GM19351 (cell line): Measurements from ENCODE around the gene CBX2.

ENCODE experiments used
- ATAC-seq: cut with Tn5 transposase; IDR thresholded peaks from one replicate; pipeline ENCODE4 v1.9.1; 2021; ENCODE audit warnings: mild to moderate bottlenecking, moderate library complexity; ENCODE audit not compliant: unreplicated experiment

CBX2 gene

DNA sequence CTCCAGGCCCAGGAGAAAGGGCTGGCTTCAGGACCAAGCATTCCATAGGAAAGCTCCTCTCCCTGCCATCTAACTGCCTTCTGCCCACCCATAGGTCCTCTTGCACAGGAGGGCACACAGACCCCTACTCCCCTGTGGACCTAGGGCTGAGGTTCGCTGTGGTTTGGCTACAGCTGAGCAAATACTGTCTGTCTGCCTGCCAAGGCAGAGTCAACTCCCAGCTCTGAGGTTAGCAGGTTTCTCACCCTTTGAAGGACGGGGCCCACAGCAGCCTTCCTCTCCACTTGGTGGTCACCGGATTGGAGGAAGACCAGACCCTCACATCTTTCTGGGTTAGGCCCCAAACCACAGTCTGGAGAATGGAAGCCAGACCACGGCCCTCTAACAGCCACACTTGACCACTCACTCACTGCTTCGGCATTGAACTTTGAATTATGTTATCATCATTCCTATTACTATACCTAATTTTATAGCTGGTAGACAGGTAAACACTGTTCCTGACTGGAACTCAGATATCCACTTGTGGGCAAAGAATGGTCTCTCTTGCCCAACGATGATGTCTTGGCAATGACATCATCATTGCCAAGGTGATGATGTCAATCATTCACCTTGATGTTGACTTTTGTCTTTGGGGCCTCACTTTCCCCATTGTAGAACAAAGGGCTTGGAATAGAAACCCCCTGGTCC lies 47.1 kb downstream of the CBX2 start:
- no peak for ATAC-seq

DNA sequence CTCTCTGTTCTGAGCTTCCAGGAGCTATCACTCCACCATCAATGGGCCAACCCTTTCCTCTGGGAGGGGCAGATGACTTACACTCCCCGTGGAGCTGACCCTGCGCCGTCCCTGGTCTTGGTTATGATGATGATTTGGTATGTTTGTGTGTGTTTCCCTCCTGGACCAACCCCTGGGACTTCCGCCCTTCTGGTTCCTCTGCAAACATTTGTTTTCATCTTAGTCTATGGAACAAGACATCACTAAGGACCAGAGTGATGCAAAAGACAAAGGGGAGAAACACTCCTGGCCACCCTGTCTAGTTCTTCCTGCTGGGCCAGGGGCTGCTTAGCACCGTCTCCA lies 47.6 kb downstream of the CBX2 start:
- ATAC-seq: no peak

DNA sequence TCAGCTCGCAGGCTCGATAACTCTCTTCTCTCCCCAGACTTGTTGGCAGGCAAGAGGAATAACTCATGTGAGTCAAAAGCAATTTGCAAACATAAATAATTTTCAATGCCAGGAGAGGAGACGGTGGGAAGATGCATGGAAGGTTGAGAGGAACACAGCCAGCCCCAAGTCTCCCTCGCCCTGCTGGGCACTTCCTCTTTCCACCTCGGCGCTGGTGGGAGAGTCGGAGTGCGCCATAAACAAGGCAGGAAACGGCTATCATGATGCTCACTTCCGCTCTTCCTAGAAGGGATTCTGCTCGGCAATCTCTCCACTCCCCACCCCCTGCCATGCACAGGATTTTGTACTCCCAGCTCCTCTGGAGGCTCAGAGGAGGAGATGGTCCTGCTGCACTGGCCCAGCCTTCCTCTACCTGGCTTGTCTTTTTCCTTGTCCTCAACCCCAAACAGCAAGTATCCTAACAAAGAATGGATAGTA lies 48.3 kb downstream of the CBX2 start:
- ATAC-seq: no peak

DNA sequence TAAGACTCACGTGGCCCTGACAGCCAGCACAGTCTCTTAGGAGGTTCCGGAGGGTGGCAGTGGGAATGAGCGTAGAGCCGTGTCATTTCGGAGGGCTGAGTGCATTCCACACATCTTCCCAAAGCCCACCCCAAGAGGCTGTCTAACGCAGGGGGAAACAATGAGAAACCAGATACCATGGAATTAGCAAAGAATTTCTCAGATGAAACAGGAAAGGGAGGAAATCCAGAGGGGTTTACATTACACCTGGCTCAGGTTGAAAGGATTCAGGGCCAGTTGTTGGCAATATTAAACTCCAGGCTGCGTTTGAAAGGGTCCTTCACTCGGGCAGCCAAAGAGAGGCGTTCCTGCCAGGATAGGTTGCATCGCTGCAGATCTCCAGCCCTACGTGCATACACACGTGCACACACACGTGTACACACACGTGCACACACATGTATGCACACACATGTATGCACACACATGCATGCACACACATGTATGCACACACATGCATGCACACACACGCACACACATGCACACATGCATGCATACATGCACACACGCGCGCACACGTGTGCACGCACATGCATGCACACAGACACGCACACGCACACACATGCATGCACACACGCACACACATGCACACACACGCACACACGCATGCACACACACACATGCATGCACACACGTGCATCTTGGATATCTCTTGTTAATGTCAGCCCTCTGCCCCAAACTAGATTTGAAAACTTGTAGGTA lies 49.1 kb downstream of the CBX2 start:
- ATAC-seq: no peak

DNA sequence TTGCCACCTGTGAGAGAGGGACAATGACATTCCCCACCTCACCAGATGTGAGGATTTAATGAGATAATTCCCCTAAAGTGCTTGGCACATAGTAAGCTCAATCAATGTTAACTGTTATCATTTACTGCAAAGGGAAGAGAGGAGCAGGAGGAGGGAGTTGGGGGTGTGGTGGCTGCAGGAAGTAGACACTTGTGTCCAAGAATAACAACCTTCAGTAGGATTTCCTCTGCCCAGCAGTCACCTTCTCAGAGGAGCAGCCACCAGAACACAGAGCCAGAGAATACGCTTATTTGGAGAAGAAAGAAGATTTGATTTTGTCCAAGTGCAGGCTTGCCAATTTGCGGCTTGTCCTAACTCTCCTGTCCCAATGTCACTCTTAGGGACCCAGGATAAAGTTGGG lies 51.1 kb downstream of the CBX2 start:
- ATAC-seq: no peak

DNA sequence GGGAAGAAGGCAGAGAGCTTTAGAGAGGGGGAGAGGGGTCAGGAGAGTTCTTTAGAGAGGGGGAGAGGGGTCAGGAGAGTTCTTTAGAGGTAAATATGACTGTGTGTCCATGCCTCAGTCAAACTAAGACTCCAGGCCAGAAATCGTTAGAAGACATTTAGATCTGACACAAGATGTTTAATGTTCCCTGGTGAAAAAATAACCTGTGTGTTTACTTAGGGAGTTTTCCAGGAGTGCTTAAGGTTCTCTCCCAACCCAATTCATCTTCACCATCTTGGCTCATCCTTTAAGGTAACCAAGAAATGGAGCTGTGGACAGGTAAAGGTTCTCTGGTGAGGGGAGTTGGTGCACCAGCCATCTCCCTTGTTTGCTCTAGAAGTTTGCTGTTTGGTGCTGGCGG lies 51.5 kb downstream of the CBX2 start:
- ATAC-seq: no peak

DNA sequence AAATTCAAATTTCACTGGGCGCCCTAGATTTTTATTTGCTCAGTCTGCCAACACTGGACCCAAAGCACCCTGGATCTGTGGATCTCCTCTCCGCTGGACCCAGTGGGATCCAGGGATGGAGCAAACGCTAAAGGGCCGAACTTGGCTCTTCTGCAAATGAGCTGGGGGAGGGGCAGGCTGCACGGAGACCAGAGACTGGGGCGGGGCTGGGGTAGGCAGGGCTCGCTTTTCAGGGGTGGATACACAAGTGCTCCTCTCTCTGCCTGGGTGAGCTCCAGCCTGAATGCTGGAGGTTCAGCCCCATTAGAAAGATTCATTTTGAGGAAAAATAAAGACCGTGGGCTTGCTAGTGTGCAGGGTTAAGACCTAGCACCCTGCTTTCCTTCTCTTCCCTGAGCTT lies 52.4 kb downstream of the CBX2 start:
- no peak for ATAC-seq

DNA sequence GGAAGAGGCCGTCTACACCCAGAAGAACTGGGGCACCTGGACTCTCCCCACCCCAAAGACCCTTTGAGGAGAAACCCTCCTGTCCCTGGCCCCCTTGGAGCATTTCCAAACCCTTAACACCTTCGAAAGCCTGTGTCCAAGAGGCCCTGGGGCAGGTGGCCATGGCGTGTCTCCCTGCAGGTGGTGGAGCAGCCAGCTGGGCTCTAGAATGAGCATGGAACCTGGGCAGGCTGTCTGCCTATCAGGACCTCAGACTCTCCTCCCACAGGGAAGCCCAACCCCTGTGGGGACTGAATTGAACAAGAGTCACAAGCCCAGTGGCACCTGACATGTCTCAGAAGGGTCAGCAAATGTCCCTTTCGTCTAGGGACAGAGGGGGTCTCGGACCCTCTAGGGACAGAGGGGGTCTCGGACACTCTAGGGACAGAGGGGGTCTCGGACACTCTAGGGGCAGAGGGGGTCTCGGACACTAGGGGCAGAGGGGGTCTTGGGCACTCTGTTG lies 52.9 kb downstream of the CBX2 start:
- ATAC-seq: no peak

DNA sequence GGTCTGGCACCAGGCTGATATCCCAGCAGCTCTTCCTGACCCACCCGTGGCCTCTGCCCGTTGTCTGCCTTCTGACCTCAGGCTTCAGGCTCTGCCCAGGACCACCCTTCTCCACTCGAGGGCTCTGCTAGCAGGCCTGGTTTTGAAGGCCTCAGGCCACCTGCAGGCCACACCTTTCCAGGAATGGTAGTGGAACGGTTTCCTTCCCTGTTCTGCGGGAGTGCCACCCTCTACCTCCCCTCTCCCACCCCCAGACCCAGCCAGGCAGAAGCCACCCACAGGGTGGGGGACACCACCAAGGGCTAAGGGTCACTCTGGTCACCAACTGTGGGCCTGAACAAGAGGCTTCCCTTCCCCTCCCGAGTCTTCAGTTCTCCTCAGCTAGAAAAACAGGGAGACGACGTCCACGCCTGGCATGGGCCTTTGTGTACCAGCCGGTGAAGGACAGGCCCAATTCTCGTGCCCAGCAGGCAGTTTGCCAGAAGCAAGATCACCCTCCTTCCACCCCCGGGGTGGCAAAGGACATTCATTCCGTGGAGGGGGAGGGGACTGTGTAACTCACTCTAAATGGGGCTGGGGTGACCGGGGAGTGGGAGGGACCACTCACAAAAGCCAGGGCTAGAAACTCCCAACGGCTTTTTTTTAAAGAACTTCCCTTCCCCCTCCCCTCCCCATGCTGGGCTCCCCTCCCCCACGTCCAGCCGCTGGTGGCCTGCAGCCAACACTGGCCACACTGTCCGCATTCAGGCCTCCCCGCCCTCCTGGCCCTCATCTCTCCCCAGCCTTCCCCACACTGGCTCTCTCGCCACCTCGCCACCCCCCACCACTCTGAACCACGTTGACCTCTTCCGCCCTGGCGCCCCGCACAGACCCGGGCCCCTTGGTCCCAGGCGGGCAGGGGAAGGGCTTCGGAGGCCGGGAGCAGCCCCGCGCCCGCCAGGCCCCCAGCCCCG lies 53.6 kb downstream of the CBX2 start:
- ATAC-seq: no peak

DNA sequence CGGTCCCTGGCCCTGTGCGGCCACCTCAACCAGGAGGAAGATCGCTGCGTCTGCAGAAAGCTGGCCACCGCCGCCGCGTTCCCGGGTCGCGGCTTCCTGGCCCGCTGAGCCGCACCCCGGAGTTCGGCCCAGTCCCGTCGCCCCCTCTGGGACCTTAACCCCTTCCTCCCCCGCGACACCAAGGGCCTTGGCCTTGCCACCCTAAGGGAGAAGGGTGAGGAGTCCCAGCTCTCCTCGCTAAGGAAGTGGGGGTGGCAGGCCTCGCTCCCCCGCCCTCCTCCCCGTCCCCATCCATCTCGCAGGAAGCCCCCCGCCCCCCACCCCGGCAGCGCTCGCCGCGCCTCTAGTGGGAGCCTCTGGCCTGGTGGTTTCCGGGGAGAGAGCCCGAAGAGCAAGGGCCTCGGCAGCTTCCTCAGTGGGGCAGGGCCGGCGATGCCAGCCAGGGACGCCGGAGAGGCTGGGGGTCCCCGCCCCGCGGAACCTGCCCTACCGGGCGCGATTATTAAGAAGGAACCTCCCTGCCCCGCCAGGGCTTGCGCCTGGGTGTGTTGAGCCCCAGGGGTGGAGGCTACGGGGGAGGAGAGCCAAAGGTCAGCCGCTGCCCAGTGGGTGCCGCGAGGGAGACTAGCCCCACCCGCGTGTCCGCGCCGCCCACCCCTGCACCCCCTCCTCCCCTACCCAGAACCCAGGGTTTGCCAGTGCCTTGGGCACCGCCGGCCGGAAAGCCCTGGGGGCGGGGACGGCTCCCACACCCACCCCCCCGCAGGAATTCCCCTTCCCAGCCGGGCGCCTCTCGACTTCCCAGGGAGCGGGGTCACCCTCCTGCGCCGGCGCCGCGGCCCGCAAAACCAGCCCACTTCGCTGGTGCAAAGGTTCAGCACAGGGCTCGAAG lies 54.5 kb downstream of the CBX2 start:
- no peak for ATAC-seq

DNA sequence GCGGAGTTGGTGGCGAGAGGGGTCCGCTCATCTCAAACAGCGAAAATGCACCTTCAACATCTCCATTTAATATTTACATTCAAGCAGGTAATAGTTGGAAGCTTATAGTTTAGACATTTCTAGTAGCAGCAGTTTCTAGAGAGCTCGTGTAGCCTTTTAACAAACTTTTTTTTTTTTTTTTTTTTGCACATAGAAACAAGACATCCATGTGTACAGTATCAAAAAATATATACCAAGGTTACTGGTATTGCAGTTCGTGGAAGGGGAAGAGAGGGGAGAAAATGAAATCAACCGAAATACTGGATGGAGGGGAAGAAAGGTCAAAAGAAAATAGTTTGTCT lies 55.1 kb downstream of the CBX2 start:
- ATAC-seq: no peak

DNA sequence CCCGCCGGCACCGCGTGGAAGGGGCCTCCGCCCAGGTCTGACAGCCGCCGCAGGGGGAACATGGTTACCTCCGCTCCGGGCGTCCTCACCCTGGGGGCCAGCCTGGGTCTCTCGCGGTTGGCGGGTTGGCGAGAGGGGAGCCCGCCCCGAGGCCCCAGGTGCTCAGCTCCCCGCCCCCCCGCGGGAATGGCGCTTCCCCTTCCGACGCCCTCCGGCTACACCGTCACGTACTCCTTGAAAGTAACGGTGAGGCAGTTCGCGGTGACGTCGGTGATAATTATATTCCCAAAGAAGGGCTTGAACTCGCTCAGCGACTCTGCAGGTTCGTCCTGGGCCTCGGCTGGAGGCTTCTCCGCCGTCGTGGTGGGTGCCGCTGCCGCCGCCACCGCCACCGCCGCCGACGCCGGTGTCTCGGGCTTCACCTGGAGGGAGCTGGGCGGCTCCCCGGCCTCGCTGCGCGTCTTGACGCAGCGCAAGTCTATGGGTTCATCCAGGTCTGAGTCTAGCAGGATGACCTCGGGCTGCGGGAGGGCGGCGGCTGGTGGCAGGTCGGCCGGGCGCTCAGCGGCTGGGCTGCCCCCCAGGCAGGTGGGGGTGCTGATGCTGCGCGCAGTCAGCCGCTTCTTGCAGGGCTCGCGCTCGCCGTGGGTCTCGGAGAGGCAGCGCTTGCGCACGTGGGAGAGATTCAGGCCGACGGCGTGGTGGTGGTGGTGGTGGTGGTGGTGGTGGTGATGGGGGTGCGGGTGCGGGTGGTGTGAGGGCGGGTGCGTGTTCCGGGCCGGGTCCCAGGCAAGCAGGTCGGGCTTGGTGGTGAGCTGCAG lies 56.0 kb downstream of the CBX2 start:
- no peak for ATAC-seq

DNA sequence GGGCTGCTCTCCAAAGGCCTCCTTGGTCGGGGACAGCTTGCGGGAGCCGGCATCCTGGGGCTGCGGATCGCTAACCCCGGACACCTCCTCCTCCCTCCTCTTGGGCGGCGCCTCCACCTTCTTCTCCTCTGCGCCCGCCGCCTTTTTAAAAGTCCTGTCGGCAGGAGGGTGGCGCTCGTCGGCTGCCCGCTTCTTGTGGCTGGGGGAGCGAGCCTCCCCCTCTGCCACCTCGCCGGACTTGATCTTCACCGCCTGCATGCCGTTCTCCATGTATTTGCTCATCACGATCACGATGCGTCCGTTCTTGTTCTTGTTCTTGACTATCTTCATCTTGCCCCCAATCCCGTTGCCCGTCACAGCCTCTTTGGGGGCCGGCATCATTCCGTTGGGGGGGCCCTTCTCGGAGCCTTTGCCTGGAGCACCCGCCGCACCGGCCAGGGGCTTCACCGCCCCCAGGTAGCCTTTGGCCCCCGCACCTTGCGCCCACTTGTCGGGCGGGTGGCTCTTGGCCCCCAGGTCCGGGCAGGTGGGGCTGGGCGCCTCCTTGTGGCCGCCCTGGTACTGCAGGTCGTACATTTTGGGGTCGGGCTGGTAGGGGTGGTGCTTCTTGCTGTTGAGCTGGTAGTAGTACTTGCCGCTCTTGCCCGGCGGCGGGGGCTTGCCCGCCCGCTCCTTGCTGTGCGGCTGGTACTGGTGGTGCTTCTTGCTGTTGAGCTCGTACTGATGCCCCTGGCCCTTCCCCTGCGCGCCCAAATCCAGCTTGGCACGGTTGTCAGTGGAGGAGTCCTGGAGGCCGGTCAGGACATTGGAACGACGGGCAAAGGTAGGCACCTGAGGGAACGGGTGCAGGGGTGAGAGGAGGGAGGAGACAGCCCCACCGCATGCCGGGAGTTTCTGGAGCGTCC lies 56.9 kb downstream of the CBX2 start:
- no peak for ATAC-seq

DNA sequence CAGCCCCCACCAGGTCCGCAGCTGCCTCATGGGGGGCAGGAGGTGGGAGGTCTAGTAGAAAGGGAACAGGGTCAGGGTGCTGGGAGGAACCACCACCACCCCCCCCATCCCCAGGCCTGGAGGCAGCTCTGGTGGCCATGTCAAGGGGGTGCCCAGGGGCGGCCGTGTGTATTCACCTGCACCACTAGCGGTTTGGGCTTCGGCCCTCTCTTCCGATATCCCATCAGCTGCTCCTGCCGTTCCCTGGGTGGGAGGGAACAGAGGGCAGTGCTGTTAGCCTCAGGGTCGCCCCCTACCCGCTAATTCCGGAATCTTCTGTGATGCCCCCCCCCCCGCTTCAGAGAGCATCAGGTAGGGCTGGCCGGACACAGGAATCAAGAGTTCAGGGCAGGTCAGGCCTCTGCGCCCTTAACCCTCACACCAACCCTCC lies 57.5 kb downstream of the CBX2 start:
- no peak for ATAC-seq

DNA sequence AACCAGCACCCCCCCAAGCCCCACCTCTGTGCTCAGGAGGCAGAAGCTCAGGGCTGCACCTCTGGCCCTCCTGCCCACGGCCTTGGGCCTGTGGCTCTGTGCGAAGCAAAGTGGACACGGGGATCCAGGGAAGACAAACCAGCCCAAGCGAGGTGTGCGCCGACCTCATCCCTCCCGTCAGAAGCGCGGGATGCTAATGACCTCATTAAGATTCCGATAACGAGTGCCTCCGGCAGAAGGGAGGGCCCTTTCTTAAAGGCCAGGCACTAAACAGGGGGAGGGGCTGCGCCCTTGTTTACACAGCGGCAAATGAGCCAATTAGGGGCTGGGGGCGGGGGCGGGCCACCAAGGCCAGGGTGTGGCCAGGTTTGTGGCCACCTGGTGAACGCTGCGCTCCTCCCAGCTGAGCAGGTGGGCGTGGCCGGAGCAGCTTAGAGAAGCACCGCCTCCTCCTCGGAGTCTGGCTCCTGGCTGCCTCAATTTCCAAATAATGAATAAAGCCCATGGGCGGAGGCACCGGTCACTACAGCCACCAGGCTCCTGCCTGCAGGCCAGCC lies 58.1 kb downstream of the CBX2 start:
- no peak for ATAC-seq

DNA sequence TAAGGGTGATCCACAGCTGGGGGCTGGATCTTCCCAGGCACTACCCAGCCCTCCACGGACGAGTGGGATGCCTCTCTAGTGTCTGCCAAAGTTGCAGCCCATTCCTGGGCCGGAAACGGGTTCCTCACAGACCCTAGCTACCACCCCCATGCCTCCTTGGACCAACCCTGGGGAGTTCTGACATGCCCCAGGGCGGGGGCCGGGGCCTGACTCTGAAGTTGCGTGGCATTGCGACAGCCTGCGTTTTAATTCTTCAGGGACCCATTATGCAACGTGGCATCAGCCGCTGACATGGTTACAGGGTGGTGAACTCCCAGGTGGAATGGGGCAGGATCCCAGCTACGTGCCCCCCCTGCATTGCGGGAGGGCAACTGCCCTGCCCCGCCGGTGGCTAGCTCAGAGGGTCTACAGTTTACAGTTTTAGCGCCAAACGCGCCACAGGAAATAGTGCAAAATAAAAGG lies 58.6 kb downstream of the CBX2 start:
- no peak for ATAC-seq

DNA sequence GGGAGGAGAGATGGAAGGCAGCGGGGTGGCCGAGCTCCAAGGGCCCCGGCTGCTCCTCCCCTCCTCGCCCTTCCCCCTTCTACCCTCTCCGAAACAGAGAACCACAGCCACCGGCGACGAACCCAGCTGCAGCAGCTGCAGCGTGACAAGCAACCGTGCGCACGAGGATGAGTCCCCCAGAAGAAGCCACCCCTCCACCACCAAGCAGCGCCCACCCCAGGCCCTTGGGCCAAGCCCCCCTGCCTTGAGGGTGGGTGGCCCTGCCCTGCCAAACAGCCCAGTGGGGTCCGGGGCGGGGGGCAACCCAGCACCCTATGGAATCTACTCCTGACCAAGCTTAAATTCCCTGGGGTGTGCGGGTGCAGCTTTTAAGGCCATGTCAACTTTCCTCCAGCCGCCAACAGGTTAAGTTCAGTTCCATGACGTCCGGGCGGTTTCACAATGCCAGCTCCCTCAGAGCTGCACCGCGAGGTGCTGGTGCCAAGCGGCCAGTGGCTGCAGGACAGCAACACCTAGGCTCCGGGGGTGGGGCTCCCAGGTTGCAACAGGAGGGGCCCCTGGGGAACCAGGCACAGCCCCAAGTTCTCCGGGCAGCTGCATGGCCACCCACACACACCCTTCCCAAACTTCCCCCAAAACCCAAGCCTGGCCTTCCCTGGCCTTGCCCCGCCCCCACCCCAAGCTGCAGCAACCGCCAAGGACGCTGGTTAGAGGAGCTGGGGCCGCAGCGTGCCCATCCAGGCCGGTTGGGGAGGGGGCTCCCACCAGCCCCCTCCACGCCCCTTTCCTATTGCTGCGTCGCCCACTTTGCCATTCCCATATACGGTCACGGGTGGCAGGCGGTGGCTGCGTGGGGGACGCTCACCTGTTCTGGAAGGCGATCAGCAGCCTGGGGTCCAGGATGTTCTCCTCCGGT lies 59.3 kb downstream of the CBX2 start:
- ATAC-seq: peak; percentile 37
